ENCODE data around the gene PLCG2.

Gene PLCG2

DNA sequence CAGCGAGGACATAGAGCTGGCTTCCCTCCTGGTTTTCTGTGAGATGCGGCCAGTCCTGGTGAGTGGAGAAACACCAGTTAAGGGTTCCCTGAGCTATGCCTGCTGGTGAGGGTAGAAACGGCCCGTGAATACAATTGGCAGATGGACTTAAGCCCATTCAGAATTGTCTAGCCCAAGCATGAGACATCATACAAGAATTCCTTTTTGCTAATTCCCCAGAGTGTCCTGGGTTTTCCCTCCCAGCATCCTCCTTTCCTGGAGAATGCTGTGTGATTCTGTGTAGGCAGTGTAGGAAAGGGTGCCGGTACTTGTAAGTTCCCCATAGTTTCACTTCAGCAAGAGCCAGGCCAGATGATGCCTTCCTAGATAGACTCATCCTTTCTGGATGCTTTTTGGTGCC is 167.1 kb downstream of the PLCG2 start:
- no peak for DNase-seq (ENCODE audit: low read depth)
- no peak overlapping the region for H3K4me3 ChIP-seq (ENCODE audit: low read depth, low read length)
- TF ChIP-seq, protein P1, sequence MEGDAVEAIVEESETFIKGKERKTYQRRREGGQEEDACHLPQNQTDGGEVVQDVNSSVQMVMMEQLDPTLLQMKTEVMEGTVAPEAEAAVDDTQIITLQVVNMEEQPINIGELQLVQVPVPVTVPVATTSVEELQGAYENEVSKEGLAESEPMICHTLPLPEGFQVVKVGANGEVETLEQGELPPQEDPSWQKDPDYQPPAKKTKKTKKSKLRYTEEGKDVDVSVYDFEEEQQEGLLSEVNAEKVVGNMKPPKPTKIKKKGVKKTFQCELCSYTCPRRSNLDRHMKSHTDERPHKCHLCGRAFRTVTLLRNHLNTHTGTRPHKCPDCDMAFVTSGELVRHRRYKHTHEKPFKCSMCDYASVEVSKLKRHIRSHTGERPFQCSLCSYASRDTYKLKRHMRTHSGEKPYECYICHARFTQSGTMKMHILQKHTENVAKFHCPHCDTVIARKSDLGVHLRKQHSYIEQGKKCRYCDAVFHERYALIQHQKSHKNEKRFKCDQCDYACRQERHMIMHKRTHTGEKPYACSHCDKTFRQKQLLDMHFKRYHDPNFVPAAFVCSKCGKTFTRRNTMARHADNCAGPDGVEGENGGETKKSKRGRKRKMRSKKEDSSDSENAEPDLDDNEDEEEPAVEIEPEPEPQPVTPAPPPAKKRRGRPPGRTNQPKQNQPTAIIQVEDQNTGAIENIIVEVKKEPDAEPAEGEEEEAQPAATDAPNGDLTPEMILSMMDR (IDR thresholded peaks at IDR 0.05; ENCODE audit: insufficient read depth, low read depth, low read length, missing control alignments), result no peak

DNA sequence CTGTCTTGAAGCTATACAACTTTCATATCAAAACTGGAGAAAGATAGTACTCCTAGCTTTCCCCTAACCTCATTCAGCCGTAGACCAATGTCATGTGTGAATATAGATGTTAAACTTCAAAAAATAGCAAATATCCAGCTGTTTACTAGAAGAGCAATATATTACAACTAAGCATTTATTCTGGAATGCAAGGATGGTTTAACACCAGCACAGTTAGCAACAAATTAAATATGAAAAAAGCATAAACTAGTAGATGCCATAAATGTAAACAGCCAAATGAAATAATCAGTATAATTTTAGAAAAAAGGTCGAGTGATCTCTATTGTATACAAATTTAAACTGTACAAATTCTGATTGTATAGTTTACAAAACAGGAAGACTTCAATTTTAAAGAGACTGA is 172.5 kb downstream of the PLCG2 start:
- DNase-seq (ENCODE audit: low read depth), result no peak
- TF ChIP-seq, protein P1 (IDR thresholded peaks at IDR 0.05; ENCODE audit: insufficient read depth, low read depth, low read length, missing control alignments), result no peak
- H3K4me3 ChIP-seq (ENCODE audit: low read depth, low read length), result no peak overlapping the region

DNA sequence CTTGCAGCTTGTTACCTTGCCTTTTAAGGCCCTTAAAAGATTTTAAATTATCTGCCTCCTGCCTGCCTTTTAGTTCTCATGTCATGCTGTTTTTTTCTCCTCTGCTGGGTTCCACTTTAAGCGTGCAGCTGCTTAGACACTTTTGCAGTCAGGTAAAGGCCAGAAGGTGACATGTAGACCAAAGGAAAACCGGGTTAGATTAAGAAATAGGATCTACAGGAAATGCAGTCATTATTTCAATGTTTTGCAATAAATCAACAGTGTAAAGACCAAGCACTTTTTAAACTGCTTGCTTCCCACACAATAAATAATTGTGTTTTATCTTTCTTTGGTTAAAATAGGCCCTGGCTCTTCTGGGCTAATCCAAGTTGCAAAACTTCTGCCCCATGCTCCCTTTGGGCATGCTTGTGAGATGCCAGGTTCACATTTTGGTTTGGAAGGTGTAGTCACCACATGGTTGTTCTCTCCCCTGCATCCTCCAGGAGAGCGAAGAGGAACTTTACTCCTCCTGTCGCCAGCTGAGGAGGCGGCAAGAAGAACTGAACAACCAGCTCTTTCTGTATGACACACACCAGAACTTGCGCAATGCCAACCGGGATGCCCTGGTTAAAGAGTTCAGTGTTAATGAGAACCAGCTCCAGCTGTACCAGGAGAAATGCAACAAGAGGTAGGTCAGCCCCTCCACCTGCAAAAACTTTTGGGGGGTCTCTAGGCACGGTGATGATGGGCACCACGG is 177.3 kb downstream of the PLCG2 start:
- no peak for DNase-seq (ENCODE audit: low read depth)
- no peak overlapping the region for H3K4me3 ChIP-seq (ENCODE audit: low read depth, low read length)

DNA sequence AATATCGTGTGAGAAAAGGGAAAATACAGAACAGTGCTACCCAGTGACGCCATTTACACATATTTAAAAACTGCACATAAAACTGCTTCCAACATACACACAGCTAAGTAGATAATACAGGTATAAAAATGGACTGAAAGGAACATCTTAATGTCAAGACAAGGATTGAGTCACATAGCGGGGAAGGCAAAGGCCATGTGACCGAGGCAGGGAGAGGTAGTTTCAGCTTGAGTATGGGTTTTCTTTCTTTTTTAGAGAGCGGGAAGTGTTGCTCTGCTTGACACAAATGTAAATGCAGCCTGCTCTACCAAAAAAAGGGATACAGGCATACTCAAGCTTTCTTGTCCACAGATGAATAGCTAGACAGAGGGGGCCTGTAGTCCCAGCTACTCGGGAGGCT is 185.7 kb downstream of the PLCG2 start:
- DNase-seq (ENCODE audit: low read depth), result peak; percentile 34
- H3K4me3 ChIP-seq (ENCODE audit: low read depth, low read length), result no peak overlapping the region
- TF ChIP-seq, protein P1 (IDR thresholded peaks at IDR 0.05; ENCODE audit: insufficient read depth, low read depth, low read length, missing control alignments), result no peak

More for the DNA sequence above, 177.3 kb downstream of the PLCG2 start:
- TF ChIP-seq, protein P1 (IDR thresholded peaks at IDR 0.05; ENCODE audit: insufficient read depth, low read depth, low read length, missing control alignments), result no peak

DNA sequence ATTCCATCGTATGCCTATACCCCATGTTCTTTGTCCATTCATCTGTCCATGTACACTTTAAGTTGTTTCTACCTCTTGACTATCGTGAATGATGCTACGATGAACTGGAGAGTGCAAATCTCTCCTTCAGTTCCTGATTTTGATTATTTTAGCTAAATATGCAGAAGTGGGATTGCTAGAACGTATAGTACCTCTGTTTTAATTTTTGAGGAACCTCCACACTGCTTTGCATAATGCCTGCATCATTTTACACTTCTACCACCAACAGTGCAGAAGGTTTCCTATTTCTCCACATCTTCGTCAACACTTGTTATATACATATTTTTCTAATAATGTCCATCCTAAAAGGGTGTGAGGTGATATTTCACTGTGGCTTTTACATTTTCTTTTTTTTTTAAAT is 188.3 kb downstream of the PLCG2 start:
- DNase-seq (ENCODE audit: low read depth), result no peak
- TF ChIP-seq, protein P1 (IDR thresholded peaks at IDR 0.05; ENCODE audit: insufficient read depth, low read depth, low read length, missing control alignments), result no peak

DNA sequence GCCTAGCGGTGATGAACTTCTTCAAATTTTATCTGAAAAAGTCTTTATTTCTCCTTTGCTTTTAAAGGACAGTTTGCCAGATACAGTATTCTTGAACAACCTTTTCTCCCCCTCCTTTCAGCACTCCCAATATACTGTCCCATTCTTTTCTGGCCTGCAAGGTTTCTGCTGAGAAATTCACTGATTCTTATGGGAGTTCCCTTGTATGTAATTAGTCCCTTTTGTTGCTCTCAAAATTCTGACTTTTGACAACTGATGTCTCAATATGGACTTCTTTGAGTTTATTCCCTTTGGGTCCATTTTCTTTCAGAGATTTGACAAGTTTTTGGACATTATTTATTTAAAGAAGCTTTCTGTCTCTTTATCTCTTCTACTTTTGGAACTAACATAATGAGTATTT is 192.8 kb downstream of the PLCG2 start:
- H3K4me3 ChIP-seq (ENCODE audit: low read depth, low read length), result no peak overlapping the region
- TF ChIP-seq, protein P1 (IDR thresholded peaks at IDR 0.05; ENCODE audit: insufficient read depth, low read depth, low read length, missing control alignments), result no peak
- DNase-seq (ENCODE audit: low read depth), result no peak

More for the DNA sequence above, 188.3 kb downstream of the PLCG2 start:
- H3K4me3 ChIP-seq (ENCODE audit: low read depth, low read length), result no peak overlapping the region

DNA sequence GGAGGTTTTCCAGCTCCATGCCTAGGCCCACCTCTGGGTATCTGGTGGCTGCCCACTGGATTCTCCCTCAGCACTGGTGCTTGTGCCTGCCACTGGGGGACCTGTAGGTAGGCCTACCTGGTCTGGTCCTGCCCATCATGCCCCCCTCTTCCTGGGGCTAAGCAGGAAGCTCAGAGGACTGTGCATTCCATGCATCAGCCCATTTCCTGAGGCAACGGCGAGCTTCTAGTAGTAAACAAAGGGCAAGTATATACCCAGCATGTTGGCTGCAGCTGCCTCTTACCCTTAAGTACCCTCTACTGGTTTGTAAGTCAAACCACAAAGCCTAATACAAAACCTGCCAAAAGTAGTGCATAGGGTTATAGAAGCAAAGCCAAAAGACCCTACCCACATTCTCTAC is 194.6 kb downstream of the PLCG2 start:
- TF ChIP-seq, protein P1 (IDR thresholded peaks at IDR 0.05; ENCODE audit: insufficient read depth, low read depth, low read length, missing control alignments), result no peak
- DNase-seq (ENCODE audit: low read depth), result no peak
- H3K4me3 ChIP-seq (ENCODE audit: low read depth, low read length), result no peak overlapping the region
